Epithelial cell of proximal tubule (primary cell): ENCODE data around the gene CGB5. TPM values are rescaled to one million over a fixed set of nuclear protein-coding genes. Genes with fewer than 3 reads are reported as not detected.
"Not testable (repeated sequence)": the region's sequence is repeated elsewhere in the genome, so short reads cannot be mapped to it uniquely, and the experiment has no call there.

Experiments
- DNase-seq: peaks from one replicate; pipeline ENCODE4 v3.0.0-alpha.2; 2011; ENCODE audit warnings: low read depth
- H3K4me3 ChIP-seq: 2 replicates; pipeline ENCODE4 v1.5.1; 2011; ENCODE audit warnings: low read depth, mild to moderate bottlenecking, low read length
- CTCF ChIP-seq: conservative IDR thresholded peaks from 2 replicates; pipeline ENCODE4 v1.5.1; 2012; ENCODE audit warnings: low read depth, mild to moderate bottlenecking, low read length
- total RNA-seq: library from RNA; depleted of rRNA; stranded (reverse); fragments of >200 nt; gene quantifications from 2 replicates; pipeline ENCODE4 v1.2.3, GENCODE V29; 2015

CGB5 gene
- total RNA-seq, 1 donor from 2014 or later: not detected

DNA sequence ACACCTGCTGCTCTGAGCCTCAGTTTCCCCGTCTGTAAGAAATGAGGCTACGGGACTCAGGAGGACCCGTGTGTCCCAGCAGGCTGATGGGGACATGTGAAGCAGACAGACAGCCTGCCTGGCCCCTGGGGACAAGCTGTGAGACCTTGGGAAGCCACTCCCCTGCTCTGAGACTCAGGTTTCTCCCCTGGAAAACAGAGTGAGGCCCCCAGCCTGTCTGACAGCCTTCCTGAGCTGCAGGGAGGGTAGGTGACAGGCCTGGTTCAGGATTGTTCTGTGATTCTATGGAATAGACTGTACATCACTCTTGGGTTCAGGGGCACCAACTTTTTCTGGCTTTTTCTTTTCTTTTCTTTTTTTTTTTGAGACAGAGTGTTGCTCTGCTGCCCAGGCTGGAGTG lies 23.9 kb downstream of the CGB5 start:
- no peak for DNase-seq
- no peak for TF ChIP-seq CTCF
- H3K4me3 ChIP-seq: no peak overlapping the region

- no peak for TF ChIP-seq CTCF
- DNase-seq: no peak
- H3K4me3 ChIP-seq: no peak overlapping the region
These were observed 25.4 kb downstream of the CGB5 start for GRCh38 chr19:49069026-49069425.

- no peak for TF ChIP-seq CTCF
- no peak overlapping the region for H3K4me3 ChIP-seq
- DNase-seq: no peak
These were observed 26.8 kb downstream of the CGB5 start for GRCh38 chr19:49070416-49070815.

- no peak for DNase-seq
- no peak for TF ChIP-seq CTCF
- no peak overlapping the region for H3K4me3 ChIP-seq
These were observed 28.4 kb downstream of the CGB5 start for GRCh38 chr19:49071860-49072547.

- no peak for DNase-seq
- TF ChIP-seq CTCF: peak; percentile 33
- no peak overlapping the region for H3K4me3 ChIP-seq
These were observed 30.1 kb downstream of the CGB5 start for GRCh38 chr19:49073514-49074378.

GRCh38 chr19:49074869-49075268 lies 31.2 kb downstream of the CGB5 start:
- not testable (repeated sequence) for H3K4me3 ChIP-seq, DNase-seq
- peak; percentile 62 for TF ChIP-seq CTCF
